Right forelimb (tissue), 1 donor: Measurements from ENCODE around the gene CFL1.
"Not testable (repeated sequence)": the region's sequence is repeated elsewhere in the genome, so short reads cannot be mapped to it uniquely, and the experiment has no call there.

Experiments used
- DNase-seq: peaks from one replicate; pipeline ENCODE4 v3.0.0-alpha.2; 2018

The CFL1 gene

DNA sequence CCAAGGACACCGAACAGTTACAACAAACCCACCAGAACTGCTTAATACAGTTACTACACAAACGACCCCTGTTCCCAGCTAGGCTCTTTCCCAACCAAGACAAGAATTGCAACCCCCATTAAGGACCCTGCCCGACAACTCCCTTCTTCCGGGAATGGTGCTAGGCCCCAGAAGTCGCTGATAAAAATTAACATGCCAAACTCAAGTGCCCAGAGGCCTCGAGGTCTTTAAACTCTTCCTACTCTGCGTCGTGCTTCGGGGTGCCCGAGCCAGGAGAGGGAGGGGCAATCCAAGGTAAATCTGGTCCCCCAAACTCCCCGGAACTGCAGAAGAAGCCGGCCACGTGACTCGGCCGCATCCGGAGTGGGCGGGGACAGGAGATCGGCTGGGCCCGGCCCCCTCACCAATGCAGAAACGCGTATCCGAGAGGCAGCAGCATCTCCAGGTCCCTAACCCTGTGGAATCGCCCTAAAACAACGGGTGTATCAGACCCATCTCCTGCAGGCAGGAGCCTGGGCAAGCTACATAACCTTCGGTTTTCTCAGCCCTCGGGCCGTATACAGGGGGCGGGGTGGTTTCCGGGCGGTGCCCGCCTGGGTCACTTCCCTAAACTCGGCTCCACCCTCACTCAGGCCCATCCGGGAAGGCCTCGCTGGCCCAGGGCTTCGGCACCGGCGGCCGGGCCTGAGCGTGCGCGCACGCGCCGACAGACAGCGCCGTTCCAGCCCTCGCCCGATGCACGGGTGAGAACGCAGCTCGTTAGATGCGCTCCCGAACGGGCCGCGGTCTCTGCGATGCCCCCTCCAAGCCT, 1.1 kb downstream of the CFL1 start:
- peak; percentile 80 for DNase-seq

DNA sequence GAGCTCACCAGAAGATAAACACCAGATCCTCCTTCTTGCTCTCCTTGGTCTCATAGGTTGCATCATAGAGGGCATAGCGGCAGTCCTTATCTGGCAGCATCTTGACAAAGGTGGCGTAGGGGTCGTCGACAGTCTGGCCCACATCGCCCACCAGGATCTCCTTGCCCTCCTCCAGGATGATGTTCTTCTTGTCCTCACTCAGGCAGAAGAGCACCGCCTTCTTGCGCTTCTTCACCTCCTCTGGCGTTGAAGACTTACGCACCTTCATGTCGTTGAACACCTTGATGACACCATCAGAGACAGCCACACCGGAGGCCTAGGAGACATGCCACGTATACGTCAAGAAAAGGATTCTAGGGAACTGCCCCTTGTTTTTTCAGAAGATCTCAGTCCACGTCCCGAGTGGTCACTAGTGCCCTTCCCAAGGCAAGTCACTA, 2.0 kb downstream of the CFL1 start:
- no peak for DNase-seq

DNA sequence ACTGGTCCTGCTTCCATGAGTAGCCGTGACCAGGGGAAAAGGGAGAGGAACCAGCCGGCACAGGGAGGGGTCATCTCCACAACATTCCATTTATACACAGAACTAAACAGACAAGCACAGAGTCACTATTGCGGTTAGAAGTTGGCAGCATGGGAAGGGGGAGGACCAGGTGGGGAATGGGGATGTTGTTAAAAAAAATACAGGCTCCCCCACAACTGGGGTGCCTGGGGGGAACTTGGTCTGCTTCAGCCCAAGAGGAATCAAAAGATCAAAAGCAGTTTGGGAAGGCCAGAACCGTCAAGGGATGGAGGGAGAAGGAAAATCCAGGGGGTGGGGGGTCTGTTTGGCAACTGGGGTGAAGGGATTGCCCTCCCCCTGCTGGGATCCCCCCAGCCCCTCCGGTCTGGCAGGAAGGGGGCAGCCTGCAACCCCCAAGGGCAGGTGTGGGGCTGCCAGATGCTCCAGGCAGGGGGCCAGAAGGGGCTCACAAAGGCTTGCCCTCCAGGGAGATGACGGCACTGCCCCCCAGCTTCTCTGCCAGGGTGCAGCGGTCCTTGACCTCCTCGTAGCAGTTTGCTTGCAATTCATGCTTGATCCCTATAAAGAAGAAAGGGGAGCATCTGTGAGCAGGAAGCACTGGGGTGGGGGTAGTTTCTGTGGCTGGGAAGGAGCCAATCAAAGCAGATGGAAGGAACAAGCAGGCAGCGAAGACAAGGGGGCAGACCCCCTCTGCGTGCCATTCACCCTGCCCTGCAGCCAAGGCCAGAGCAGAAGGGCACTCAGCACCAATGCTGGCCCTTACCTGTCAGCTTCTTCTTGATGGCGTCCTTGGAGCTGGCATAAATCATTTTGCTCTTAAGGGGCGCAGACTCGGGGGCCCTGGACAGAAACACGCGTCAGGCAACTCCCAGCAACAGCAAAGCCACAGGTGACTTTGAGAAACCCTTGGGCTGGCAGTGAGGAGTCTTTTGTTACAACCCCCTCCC, 2.8 kb downstream of the CFL1 start:
- no peak for DNase-seq

DNA sequence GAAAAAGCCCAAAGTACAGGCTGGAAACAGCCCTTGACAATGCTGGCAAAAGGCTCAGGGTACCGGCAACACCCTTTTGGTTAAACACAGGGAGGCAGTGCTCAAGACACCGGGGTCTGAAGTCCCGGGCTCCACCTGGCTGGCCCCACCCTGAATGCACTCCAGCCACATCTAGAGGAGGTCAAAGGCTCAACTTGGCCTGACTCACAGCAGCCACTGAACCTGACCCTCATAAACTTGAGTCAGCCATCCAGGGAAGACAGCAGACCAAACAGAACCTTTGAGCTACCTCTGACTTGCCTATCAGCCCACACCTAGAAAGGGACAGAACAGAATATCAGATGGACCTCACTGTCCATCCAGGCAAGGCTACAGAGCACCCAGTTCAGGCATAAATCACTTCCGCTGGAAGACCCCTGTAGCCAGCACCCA, 3.8 kb downstream of the CFL1 start:
- DNase-seq, result no peak

DNA sequence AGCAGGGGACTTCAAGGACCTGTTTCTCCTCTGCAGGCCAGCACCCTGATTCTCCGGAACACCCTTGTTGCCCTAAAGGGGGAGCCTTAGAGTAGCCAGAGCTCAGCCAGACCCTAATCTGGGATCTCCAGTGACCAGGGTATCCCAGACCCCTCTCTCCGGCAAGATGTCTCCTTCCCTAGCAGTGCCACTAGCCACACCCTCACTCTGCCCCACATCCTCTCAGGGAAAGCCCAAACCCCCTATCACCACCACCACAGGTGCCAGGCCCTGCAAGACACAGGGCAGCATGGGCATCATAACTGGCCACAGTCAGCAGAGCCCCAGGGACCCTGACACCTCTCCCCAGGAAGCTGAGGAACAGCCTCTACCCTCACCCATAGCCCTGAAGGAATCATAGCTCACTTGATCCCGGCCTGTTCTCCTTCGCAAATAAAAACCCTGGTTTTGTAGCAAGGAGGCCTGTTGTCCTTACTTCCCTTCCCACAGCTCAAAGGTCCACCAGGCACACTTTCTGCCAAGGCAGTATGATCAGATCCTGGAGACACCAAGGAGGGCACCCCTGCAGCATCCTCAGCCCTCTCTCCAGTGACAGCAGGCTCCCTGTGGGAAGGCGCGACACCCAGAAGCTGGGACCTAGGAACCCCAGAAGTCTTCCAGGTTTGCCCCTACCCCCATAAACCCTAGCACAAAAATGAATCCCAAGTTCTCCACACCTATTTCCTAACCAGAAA, 4.6 kb downstream of the CFL1 start:
- DNase-seq, result no peak

DNA sequence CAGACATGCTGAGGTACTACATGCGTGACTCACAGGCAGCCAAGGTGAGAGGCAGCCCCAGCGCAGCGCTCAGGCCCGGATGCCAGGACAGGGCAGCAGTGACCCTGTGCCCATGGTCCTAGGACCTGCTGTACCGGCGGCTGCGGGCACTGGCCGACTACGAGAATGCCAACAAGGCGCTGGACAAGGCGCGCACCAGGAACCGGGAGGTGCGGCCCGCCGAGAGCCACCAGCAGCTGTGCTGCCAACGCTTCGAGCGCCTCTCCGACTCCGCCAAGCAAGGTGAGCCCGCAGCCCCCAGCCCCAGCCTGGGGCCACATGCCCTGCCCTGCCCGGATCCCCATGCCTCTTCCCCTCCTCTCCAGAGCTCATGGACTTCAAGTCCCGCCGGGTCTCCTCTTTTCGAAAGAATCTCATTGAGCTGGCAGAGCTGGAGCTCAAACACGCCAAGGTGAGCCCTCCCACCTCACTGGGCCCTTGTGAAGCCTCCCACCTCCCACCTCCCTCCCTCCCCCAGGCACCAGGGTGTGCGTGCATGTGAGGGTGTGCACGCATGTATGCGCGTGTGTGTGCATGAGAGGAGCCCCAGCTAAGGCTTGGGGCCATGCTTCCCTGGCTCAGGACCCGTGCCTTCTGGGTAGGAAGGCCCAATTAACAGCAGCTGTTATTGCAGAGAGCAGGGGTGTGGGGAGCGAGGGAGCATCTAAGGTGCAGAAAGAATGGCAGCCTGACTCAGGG, 5.3 kb downstream of the CFL1 start:
- no peak for DNase-seq

DNA sequence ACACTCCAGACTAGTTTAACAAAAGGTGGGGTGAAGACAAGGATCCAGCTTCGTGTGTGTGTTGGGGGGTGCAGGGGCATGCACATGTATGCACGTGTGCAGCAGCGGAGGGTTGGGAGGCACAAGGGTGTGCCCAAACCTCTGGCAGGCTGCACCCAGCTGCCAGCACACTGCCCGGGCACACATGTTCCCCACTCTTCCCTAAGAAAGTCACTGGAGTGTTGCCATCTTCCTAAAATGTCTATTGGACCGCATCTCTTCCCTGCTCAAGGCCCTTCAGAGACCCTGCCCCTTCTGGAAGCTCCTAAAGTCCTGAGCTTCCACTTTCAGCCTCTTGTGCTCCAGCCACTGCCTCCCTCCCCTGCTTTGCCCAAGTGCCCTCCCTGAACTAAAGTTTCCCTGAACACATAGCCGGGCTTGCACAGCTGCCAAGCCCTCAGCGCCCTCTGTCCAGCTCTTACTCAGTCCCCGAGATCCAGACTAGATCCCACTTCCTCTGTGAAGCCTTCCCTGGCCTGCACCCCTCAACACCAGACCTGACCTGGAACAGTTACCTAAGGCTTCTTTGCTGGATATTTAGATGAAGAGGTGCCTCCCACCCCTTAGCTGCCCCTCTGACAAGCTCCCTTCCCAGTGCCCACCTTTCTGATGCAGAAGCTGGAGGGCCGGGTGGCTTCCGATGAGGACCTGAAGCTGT, 6.0 kb downstream of the CFL1 start:
- no peak for DNase-seq

DNA sequence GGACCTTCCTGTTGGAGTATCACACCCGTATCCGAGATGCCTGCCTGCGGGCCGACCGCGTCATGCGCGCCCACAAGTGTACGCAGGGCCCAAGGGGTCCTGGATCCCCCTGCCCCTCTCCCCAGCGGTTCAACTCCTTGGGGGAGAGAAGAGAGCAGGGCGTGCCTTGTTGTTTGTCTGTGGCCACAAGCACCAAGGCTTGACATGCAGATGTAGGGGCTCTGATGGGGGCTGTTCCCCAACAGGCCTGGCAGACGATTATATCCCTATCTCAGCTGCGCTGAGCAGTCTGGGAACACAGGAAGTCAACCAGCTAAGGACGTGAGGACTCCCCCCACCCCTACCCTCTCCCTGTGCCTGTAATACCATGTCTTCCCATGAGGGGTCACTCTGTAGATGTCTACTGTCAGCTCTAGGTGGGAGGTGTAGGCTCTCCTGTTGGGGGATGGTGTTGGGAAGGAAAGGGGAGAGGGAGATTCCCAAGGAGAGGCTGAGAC, 6.8 kb downstream of the CFL1 start:
- no peak for DNase-seq

DNA sequence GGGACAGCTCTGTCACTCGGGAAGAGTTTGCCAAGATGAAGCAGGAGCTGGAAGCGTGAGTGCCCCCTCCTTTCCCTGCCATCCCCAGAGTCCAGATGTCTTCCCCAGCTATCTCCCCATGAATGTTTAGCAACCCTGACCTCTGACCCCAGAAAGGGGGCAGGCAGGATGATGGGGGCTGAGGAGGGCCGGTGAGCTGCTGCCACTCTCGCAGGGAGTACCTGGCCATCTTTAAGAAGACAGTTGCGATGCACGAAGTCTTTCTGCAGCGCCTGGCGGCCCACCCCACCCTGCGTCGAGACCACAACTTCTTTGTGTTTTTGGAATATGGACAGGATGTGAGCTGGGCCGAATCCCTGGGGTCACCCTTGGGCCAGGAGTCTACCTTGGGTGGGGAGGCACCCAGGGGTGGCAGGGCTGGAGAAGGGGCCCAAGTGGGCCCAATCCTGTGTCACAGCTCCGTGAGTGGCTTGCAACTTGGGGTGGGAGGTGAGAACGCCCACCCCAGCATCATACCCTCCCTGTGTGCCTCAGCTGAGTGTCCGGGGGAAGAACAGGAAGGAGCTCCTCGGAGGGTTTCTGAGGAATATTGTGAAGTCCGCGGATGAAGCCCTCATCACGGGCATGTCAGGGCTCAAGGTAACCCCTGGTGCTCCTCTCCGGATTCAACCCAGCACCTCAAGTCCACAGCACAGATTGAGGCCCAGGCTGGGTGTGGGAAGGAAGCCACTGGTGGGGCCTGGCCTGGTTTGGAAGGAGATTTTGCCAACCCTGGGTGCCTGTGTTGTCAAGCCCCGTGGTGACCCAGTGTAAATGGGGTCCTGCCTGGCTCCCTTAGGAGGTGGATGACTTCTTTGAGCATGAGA, 7.5 kb downstream of the CFL1 start:
- DNase-seq, result no peak

DNA sequence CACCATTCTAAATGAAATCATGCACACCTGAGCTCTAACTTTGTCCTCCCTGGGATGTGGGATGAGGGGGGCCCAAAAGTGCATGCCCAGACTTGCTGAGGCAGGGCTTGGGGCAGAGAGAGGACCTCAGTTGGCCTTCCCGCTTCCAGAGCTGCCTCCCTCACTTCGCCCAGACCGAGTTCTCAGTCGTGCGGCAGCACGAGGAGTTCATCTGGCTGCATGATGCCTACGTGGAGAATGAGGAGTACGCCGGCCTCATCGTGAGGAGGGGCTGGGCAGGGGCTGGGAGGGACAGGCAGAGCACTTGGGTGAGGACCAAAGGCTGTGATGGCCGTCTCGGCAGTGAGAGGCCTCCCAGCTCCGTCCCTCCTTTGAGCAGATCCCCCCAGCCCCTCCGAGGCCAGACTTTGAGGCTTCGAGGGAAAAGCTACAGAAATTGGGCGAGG, 8.2 kb downstream of the CFL1 start:
- no peak for DNase-seq

DNA sequence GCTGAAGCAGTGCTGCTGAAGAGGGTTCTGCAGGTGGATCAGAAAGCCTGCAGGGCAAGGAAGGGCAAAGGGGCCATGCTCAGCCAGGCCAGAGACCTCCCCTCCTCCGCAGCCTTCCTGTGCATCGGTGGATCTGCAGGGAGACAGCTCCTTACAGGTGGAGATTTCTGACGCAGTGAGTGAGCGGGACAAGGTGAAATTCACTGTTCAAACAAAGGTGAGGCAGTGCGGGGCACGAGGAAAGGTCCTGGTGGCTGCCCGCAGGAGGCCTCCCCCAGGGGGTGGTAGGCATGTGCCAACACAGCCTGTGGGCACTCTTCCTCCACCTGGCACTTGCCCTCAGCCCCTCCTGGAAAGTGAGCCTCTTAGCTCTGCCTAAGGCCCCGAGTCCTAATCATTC, 8.6 kb downstream of the CFL1 start:
- DNase-seq, result no peak

DNA sequence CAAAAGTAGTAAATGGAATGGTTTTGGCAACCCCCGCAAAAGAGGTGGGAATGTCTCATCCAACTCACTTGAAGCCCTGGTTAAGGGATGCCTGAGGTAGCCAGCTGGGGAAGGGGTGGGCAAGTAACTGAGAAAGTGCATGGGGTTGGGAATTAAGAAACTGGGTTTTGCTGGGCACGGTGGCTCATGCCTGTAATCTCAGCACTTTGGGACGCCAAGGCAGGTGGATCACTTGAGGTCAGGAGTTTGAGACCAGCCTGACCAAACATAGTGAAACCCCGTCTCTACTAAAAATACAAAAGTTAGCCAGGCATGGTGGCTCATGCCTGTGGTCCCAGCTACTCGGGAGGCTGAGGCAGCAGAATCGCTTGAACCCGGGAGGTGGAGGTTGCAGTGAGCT, 9.3 kb downstream of the CFL1 start:
- DNase-seq, result not testable (repeated sequence)

DNA sequence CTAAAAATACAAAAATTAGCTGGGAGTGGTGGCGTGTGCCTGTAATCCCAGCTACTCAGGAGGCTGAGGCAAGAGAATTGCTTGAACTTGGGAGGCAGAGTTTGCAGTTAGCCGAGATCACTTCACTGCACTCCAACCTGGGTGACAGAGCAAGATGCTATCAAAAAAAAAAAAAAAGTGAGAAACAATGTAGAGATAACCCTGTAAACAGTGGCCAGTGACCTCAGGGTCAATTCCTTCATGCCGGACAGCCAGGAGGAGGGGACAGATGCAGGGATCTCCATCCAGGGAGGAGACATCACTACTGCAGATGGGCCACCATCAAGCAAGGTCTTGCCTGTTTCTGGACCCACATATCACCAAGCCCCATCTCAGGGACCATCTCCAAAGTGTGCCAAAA, 10.2 kb downstream of the CFL1 start:
- no peak for DNase-seq

DNA sequence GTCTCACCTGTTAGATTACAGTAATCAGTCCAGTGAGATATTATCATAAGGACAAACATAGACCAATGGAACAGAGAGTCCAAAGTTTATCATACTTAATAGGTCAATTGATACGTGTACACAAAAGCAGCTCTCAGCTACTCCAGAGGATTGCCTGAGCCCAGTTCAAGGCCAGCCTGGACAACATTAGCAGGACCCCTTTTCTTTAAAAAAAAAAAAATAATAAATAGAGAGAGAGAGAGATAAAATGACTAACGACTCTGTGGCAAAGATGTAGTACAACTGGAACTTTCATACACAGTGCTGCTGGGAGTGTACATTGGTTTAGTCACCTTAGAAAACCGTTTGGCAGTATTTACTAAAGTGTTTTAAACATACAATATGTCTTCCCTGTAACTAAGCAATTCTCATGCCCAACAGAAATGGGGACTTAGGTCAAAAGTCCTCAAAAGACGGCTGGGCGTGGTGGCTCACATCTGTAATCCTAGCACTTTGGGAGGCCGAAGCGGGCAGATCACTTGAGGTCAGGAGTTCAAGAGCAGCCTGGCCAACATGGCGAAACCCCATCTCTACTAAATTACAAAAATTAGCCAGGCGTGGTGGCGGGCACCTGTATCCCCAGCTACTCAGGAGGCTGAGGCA, 13.6 kb downstream of the CFL1 start:
- no peak for DNase-seq

DNA sequence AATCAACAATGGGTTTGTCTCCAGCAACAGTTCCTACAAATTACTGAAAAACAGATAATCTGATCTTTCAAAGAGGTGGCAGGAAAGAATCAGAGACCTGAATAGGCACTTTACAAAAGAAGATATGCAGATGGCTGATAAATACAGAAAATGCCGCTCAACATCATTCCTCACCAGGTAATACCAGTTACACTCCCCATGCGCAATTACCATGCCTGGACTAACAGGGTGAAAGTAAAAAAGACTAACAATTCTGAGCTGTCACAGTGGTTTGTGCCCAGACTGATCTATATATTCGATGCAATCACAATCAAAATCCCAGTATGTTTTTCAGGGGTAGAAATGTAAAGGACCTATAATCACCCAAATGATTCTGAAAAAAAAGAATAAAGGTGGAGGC, 14.2 kb downstream of the CFL1 start:
- DNase-seq, result no peak

DNA sequence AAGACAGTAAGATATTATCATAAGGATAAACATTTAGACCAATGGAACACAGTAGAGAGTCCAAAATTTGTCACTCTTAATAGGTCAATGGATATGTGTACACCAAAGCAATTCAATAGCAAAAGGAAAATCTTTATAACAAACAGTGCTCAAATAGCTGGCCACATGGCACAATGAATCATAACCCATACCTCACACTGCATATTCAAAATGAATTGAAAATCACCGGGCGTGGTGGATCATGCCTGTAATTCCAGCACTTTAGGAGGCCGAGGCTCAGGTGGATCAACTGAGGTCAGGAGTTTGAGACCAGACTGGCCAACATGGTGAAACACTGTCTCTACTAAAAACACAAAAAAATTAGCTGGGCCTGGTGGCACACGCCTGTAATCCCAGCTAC, 15.8 kb downstream of the CFL1 start:
- DNase-seq, result no peak

DNA sequence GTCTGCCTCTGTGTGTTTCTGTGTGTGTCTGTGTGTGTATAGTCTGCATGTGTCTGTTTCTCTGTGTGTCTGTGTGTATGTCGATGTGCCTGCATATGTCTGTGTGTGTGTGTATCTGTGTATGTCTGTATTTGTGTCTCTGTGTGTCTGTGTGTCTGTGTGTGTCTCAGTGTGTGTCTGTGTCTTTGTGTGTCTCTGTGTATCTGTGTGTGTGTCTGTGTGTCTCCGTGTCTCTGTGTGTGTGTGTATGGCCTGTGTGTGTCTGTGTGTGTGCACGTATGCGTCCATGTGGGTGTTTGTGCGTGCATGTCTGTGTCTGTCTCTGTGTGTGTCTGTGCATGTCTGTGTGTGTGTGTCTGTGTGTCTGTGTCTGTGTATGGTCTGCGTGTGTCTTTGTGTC, 23.8 kb downstream of the CFL1 start:
- DNase-seq, result no peak

DNA sequence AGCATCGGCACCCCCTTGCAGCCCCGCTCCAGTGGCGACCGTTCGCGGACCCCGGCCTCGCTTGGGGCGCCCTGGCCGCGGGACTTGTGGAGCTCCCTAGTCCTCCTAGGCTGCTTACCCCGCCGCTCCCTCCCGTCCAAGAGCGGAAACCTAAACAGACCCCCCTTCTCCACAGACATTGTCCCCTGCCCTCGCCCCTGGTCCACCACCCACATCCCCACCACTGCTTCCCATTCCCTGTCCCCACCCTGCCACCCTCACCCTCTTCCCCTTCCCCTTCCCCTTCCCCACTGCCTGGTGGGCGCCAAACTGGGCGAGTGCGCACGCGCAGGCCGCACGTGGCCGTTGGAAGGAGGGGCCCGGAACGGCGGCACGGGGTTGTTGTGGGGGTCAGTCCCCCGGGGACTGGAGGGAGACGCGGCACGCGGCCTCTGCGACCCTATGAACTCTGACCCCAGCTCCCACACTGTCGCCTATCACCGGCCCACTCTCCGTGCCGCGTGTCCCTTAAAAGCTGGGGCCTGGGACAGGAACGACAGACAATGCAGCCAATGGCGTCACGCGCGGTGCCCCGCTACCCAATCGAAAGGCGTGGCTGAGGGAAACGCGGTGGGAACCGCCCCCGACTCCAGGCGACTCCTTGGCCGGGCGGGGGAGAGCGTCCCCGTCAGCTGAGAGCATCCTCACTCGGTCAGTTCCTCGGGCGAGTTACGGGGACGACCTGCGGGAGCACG, 24.5 kb downstream of the CFL1 start, which contains the start of gene SNX32:
SNX32 (plus strand) TSS at position 667 of the 734 bp plus-strand sequence. CDS start 103 bp downstream, outside the sequence.
- DNase-seq, result peak; percentile 98

DNA sequence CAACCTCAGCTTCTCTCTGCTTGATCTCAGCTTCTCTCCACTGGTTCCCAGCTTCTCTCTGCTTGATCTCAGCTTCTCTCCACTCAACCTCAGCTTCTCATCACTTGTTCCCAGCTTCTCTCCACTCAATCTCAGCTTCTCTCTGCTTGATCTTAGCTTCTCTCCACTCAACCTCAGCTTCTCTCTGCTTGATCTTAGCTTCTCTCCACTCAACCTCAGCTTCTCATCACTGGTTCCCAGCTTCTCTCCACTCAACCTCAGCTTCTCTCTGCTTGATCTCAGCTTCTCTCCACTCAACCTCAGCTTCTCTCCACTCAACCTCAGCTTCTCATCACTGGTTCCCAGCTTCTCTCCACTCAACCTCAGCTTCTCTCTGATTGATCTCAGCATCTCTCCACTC, 25.7 kb downstream of the CFL1 start:
- not testable (repeated sequence) for DNase-seq
